ENCODE measurements around the gene INS. TPM values are rescaled to one million over a fixed set of nuclear protein-coding genes. Genes with fewer than 3 reads are reported as not detected.

Gene INS
- total and polyA plus RNA-seq, 7 donors = 0.73 to 51.7 TPM; not detected in 5

DNA sequence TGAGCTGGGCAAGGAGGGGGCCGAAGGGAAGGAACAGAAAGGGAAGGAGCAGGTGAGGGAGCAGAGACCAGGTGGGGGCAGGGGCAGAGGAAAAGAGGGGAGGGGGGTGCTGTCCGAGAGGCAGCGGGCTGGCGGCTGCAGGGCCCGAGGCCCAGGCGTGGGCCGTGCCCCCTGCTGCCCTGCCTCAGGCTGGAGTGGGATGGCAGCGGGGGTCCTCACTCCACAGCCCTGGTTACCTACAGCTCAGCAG lies 24.1 kb downstream of the INS start:
- no peak for DNase-seq
- H3K4me3 ChIP-seq = peak overlapping the region in 2 of 4 donors; percentile 9 to 40
- no peak overlapping the region for H3K27ac ChIP-seq
- no peaks in the 10 kb centered on the region for H3K36me3 ChIP-seq
- TF ChIP-seq POLR2A (IDR thresholded peaks at IDR 0.05) (no peak), POLR2AphosphoS5 (IDR thresholded peaks at IDR 0.05) (no peak), EP300 (IDR thresholded peaks at IDR 0.05) (no peak)
- TF ChIP-seq, protein P1, sequence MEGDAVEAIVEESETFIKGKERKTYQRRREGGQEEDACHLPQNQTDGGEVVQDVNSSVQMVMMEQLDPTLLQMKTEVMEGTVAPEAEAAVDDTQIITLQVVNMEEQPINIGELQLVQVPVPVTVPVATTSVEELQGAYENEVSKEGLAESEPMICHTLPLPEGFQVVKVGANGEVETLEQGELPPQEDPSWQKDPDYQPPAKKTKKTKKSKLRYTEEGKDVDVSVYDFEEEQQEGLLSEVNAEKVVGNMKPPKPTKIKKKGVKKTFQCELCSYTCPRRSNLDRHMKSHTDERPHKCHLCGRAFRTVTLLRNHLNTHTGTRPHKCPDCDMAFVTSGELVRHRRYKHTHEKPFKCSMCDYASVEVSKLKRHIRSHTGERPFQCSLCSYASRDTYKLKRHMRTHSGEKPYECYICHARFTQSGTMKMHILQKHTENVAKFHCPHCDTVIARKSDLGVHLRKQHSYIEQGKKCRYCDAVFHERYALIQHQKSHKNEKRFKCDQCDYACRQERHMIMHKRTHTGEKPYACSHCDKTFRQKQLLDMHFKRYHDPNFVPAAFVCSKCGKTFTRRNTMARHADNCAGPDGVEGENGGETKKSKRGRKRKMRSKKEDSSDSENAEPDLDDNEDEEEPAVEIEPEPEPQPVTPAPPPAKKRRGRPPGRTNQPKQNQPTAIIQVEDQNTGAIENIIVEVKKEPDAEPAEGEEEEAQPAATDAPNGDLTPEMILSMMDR (IDR thresholded peaks at IDR 0.05) = no peak
- H3K9me3 ChIP-seq = no peaks in the 10 kb centered on the region
- H3K4me1 ChIP-seq = peaks cover 0 to 35% (median 34%) of the 10 kb centered on the region in 4 donors
- intact Hi-C loops (cut with DNase I) = no loop called here
- H3K27me3 ChIP-seq = peaks cover 40 to 94% (median 55%) of the 10 kb centered on the region in 3 donors
- 16 to 25% methylated on average over 8 of the region's 8 CpGs for WGBS, 2 donors

DNA sequence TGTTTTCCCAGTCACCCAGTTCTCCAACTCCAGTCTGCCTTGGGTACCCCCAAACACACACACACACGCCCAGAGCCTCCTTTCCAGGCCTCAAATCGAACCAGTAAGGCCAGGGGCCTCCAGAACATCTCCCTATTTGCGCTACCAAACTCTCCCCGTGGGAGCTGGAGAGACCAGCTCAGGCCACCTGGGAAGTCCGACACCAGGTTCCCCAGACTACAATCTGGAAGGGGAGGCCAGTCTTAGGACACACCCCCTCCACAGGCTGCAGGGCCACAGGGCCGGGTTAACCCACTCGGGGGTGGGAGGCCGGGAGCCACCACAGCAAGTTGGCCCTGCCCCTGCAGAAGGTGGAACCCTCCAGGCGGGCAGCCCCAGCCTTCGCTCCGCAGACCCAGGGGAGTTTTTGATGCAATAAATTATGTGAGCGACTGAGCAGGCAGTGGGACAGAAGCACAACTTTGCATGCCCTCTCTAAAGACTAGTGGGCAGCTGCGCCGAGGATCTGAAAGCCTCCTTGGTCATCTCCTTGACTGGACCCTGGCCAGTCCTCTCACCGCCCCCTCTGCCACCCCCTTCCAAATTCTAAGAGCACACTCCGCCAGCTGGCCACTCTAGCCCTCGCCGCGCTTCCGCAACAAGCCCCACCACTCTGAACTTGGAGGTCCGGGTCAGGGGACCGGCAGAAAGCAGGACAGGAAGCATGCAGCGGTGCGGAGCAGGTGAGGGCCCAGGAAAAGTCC lies 24.6 kb downstream of the INS start:
- DNase-seq = no peak
- WGBS, 2 donors = 49 to 51% methylated on average over 24 of the region's 24 CpGs
- Histone ChIP-seq H3K36me3 (no peaks in the 10 kb centered on the region), H3K27me3 (peaks cover 36 to 90% (median 50%) of the 10 kb centered on the region in 3 donors), H3K4me3 (peak overlapping the region in 2 of 4 donors; percentile 9 to 40), H3K27ac (no peak overlapping the region), H3K9me3 (no peaks in the 10 kb centered on the region), H3K4me1 (peaks cover 0 to 35% (median 34%) of the 10 kb centered on the region in 4 donors)
- intact Hi-C loops (cut with DNase I) = no loop called here
- TF ChIP-seq POLR2AphosphoS5 (IDR thresholded peaks at IDR 0.05) = no peak

DNA sequence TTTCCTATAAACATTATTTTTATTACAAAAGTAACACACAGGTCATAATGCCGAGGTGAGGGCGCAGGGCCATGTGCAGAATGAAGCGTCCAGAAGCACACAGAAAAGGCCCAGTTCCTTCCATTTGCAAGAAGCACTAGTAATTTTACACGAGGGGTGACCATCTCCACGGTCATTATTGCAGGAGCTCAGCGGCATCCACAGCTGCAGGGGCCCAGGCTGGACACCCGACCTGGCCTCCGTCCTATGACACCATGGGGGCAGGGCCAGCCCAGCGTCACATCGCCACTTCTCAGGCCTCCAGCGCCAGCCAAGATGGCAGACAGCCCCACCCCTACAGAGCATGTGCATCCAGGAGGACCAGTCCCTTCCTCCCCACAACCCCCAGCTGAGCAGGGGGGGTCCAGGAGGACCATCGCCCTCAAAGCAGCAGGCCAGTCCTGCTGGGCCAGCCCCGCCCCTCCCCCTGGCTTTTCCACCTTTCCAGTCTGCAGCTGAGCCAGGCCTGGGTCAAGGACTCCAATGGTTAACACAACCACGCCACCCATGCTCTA lies 25.3 kb downstream of the INS start:
- no peaks in the 10 kb centered on the region for H3K36me3 ChIP-seq
- intact Hi-C loops (cut with DNase I) = no loop called here
- no peak overlapping the region for H3K27ac ChIP-seq
- H3K4me3 ChIP-seq = no peak overlapping the region
- H3K9me3 ChIP-seq = no peaks in the 10 kb centered on the region
- peaks cover 30 to 84% (median 44%) of the 10 kb centered on the region in 3 donors for H3K27me3 ChIP-seq
- 70 to 85% methylated on average over 14 of the region's 14 CpGs for WGBS, 2 donors
- H3K4me1 ChIP-seq = peaks cover 0 to 34% (median 33%) of the 10 kb centered on the region in 4 donors
- DNase-seq = no peak
- no peak for TF ChIP-seq POLR2A (IDR thresholded peaks at IDR 0.05)
- no peak for TF ChIP-seq EP300 (IDR thresholded peaks at IDR 0.05)
- TF ChIP-seq, protein P1 (IDR thresholded peaks at IDR 0.05) = no peak
- TF ChIP-seq POLR2AphosphoS5 (IDR thresholded peaks at IDR 0.05) = no peak

DNA sequence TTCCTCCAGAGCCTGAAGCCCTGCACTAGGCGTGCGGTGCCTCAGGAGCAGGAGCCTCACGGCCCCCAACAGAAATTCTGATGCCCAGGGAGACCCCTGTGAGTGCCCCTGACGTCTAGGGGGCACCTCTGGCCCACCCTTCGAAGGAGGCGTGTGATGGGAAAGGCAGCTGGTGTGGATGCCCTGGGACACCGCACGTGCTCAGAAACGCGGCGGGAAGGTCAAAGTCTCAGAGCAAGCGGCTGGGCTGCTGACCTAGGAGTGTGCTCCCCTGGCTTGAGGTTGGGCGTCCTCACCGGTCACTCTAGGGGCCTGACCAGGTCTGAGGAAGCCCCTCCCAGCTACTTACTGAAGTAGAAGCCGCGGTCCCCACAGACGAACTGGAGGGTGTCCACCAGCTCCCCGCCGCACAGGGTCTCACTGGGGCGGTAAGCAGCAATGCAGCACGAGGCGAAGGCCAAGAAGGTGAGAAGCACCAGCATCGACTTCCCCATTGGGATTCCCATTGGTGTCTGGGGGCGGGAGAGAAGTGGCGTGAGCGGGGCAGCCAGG lies 25.9 kb downstream of the INS start:
- DNase-seq = no peak
- H3K27ac ChIP-seq = no peak overlapping the region
- TF ChIP-seq, protein P1 (IDR thresholded peaks at IDR 0.05) = no peak
- no peak for TF ChIP-seq POLR2AphosphoS5 (IDR thresholded peaks at IDR 0.05)
- TF ChIP-seq POLR2A (IDR thresholded peaks at IDR 0.05) = no peak
- H3K4me1 ChIP-seq = peaks cover 0 to 28% (median 27%) of the 10 kb centered on the region in 4 donors
- intact Hi-C loops (cut with DNase I) = no loop called here
- WGBS, 2 donors = 61 to 86% methylated on average over 26 of the region's 26 CpGs
- no peak overlapping the region for H3K4me3 ChIP-seq
- H3K27me3 ChIP-seq = peaks cover 24 to 77% (median 37%) of the 10 kb centered on the region in 3 donors
- no peaks in the 10 kb centered on the region for H3K36me3 ChIP-seq
- H3K9me3 ChIP-seq = no peaks in the 10 kb centered on the region
